PC-3 (cell line): Measurements from ENCODE around the gene TATDN3. TPM values are rescaled to one million over a fixed set of nuclear protein-coding genes. Genes with fewer than 3 reads are reported as not detected.
"Not testable (repeated sequence)": the region's sequence is repeated elsewhere in the genome, so short reads cannot be mapped to it uniquely, and the experiment has no call there.

Experiments
- ATAC-seq: fragments of 200-7000 bp; cut with Tn5 transposase; 2 replicates; pipeline ENCODE4 v1.9.1; 2020; ENCODE audit warnings: mild to moderate bottlenecking, moderate library complexity
- BruUV-seq: library from RNA; stranded (reverse); fragments of 400-500 nt; replicated peaks from 2 replicates; lab custom pipeline; 2021; lab: Mats Ljungman, UMichigan
- CTCF ChIA-PET: fragments of 300-600 bp; sonication (Branson Sonifier 250); formaldehyde crosslinking; loops from one replicate; lab custom pipeline; 2022; ENCODE audit warnings: antibody characterized with exemption; lab: Charles Lee
- POLR2A ChIA-PET: fragments of 300-600 bp; sonication (Branson Sonifier 250); formaldehyde crosslinking; loops from one replicate; lab custom pipeline; 2022; ENCODE audit warnings: antibody characterized with exemption; ENCODE audit not compliant: unreplicated experiment; lab: Charles Lee
- DNase-seq: peaks from one replicate; pipeline ENCODE4 v3.0.0-alpha.2; 2015
- H2AFZ ChIP-seq: fragments of 300-600 bp; sonication (generic); 2 replicates; pipeline ENCODE4 v1.6.0; 2016; ENCODE audit warnings: antibody characterized with exemption, low read length
- H3F3A ChIP-seq: fragments of 300-600 bp; sonication (generic); one replicate; pipeline ENCODE4 v1.6.0; 2017; ENCODE audit warnings: antibody characterized with exemption, low read length, control low read depth, mild to moderate bottlenecking; ENCODE audit not compliant: unreplicated experiment
- H3K27ac ChIP-seq: fragments of 300-600 bp; sonication (generic); 2 replicates; pipeline ENCODE4 v1.5.1; 2016; ENCODE audit warnings: mild to moderate bottlenecking, low read length
- H3K27me3 ChIP-seq: fragments of 300-600 bp; sonication (generic); 2 replicates; pipeline ENCODE4 v1.6.1; 2016; ENCODE audit warnings: low read length, mixed read lengths
- H3K36me3 ChIP-seq: fragments of 300-600 bp; sonication (generic); 2 replicates; pipeline ENCODE4 v1.6.1; 2016; ENCODE audit warnings: low read depth, mixed run types, low read length, mixed read lengths
- H3K4me1 ChIP-seq: fragments of 300-600 bp; sonication (generic); 2 replicates; pipeline ENCODE4 v1.5.1; 2016; ENCODE audit warnings: low read length; ENCODE audit not compliant: insufficient read depth
- H3K4me2 ChIP-seq: fragments of 300-600 bp; sonication (generic); 2 replicates; pipeline ENCODE4 v1.6.0; 2016; ENCODE audit warnings: low read length
- H3K4me3 ChIP-seq: fragments of 300-600 bp; sonication (generic); 2 replicates; pipeline ENCODE4 v1.5.1; 2016; ENCODE audit warnings: mild to moderate bottlenecking, low read length, mixed read lengths
- H3K79me2 ChIP-seq: fragments of 300-600 bp; sonication (generic); 2 replicates; pipeline ENCODE4 v1.6.1; 2017; ENCODE audit warnings: low read length, mixed read lengths
- H3K9ac ChIP-seq: fragments of 300-600 bp; sonication (generic); 2 replicates; pipeline ENCODE4 v1.6.0; 2016; ENCODE audit warnings: mild to moderate bottlenecking, low read length
- H3K9me2 ChIP-seq: fragments of 300-600 bp; sonication (generic); replicated peaks from 2 replicates; pipeline ENCODE4 v1.6.1; 2016; ENCODE audit warnings: mixed run types, low read length, mixed read lengths
- H3K9me3 ChIP-seq: fragments of 300-600 bp; sonication (generic); 2 replicates; pipeline ENCODE4 v1.6.1; 2016; ENCODE audit warnings: low read length, mixed read lengths
- H4K20me1 ChIP-seq: fragments of 300-600 bp; sonication (generic); 2 replicates; pipeline ENCODE4 v1.6.1; 2016; ENCODE audit warnings: low read length, mixed read lengths
- EZH2 ChIP-seq: fragments of 300-600 bp; sonication (generic); IDR thresholded peaks from one replicate; pipeline ENCODE4 v1.6.1; 2017; ENCODE audit warnings: antibody characterized with exemption, mild to moderate bottlenecking, low read length; ENCODE audit not compliant: unreplicated experiment
- EZH2phosphoT487 ChIP-seq: fragments of 300-600 bp; sonication (generic); IDR thresholded peaks from 2 replicates; pipeline ENCODE4 v1.6.1; 2018; ENCODE audit warnings: mild to moderate bottlenecking, antibody characterized with exemption, low read length, borderline replicate concordance
- intact Hi-C: fragments of 100-400 bp; cut with micrococcal nuclease; formaldehyde crosslinking; loops from 2 replicates; pipeline ENCODE4 v1.9.0; 2023
- total RNA-seq: library from RNA; depleted of rRNA; stranded (reverse); fragments of >200 nt; gene quantifications from 2 replicates; pipeline ENCODE4 v1.2.3, GENCODE V29; 2014
- TF ChIP-seq, protein P1 (sequence below): fragments of 300-600 bp; sonication (generic); conservative IDR thresholded peaks from 2 replicates; pipeline ENCODE4 v1.5.1; 2017; ENCODE audit warnings: antibody characterized with exemption, low read depth, mild to moderate bottlenecking, low read length

Gene TATDN3
- total RNA-seq, 1 experiment from 2014 or later, result 12.7 TPM

DNA sequence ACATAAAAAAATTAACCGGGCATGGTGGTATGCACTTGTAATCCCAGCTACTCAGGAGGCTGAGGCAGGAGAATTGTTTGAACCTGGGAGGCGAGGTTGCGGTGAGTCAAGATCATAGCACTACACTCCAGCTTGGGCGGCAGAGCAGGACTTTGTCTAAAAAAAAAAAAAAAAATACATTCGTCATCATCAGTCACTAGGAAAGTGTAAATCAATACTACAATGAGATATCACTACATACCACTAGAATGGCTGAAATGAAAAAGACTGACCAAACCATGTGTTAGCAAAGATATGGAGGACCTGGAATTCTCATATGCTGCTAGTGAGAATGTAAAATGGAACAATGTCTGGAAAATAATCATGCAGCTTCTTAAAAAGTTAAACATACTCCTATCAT, 46.5 kb downstream of the TATDN3 start:
- intact Hi-C loops, result no loop called here
- Histone ChIP-seq H3K27me3 (no peaks in the 10 kb centered on the region), H3F3A (no peaks in the 10 kb centered on the region), H2AFZ (no peak overlapping the region), H3K4me2 (no peak overlapping the region), H3K4me3 (no peak overlapping the region), H3K79me2 (no peaks in the 10 kb centered on the region), H3K36me3 (no peaks in the 10 kb centered on the region), H3K9me2 (no peaks in the 10 kb centered on the region), H3K9me3 (no peaks in the 10 kb centered on the region), H3K9ac (no peak overlapping the region), H3K4me1 (no peaks in the 10 kb centered on the region), H3K27ac (no peak overlapping the region), H4K20me1 (no peaks in the 10 kb centered on the region)
- BruUV-seq, result no TSS peak
- ChIA-PET CTCF (interaction anchor here (0.6 kb wide), 1 partner anchor 23 kb away, joined by 4 read pairs; no protein-coding TSS in a partner anchor), POLR2A (no interaction called here)
- TF ChIP-seq, protein P1, sequence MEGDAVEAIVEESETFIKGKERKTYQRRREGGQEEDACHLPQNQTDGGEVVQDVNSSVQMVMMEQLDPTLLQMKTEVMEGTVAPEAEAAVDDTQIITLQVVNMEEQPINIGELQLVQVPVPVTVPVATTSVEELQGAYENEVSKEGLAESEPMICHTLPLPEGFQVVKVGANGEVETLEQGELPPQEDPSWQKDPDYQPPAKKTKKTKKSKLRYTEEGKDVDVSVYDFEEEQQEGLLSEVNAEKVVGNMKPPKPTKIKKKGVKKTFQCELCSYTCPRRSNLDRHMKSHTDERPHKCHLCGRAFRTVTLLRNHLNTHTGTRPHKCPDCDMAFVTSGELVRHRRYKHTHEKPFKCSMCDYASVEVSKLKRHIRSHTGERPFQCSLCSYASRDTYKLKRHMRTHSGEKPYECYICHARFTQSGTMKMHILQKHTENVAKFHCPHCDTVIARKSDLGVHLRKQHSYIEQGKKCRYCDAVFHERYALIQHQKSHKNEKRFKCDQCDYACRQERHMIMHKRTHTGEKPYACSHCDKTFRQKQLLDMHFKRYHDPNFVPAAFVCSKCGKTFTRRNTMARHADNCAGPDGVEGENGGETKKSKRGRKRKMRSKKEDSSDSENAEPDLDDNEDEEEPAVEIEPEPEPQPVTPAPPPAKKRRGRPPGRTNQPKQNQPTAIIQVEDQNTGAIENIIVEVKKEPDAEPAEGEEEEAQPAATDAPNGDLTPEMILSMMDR, result no peak
- TF ChIP-seq EZH2phosphoT487 (no peak), EZH2 (no peak)
- ATAC-seq (no peak), DNase-seq (no peak)

DNA sequence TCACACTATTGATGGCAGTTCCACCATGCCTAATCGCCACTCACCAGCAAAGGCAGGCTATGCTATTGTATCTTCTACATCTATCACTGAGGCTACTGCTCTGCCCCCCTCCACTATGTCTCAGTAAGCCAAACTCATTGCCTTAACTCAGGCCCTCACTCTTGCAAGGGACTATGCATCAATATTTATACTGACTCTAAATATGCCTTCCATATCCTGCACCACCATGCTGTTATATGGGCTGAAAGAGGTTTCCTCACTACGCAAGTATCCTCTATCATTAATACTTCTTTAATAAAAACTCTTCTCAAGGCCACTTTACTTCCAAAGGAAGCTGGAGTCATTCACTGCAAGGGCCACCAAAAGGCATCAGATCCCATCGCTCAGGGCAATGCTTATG, 52.8 kb downstream of the TATDN3 start:
- H3K9ac ChIP-seq, DNase-seq, POLR2A ChIA-PET, H3K9me2 ChIP-seq, H3K4me2 ChIP-seq, H3K9me3 ChIP-seq, H3K4me3 ChIP-seq, BruUV-seq, H3K4me1 ChIP-seq, H3K79me2 ChIP-seq, H3K36me3 ChIP-seq, H3K27me3 ChIP-seq, H2AFZ ChIP-seq, H3F3A ChIP-seq, ATAC-seq, CTCF ChIA-PET, intact Hi-C loops, H3K27ac ChIP-seq, H4K20me1 ChIP-seq: not testable (repeated sequence)

DNA sequence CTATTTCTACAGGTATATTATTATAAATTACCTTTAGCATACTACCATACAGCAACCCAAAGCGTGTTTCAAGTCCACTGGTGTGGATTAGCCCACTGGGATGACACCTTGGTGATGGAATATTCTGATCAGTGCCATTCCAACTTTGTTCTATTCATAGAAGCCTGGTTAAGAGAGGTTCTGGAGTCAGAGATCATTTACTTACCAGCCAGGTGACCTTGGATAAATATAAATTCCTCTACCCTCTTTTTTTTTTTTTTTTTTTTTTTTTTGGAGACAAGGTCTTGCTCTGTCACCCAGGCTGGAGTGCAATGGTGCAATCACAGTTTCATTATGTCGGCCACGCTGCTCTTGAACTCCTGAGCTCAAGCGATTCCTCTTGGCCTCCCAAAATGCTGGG, 55.9 kb downstream of the TATDN3 start, which contains the start of gene SPATA45:
TSS of gene SPATA45 (minus strand) at position 101 of the 400 bp plus-strand sequence. CDS start 11,500 bp downstream, outside the sequence.
- POLR2A ChIA-PET, result interaction anchor here (0.6 kb wide), 2 partner anchors 10 to 169 kb away, joined by 4 to 11 read pairs; partner anchors contain the start of gene FLVCR1
- TF ChIP-seq, protein P1, result no peak
- TF ChIP-seq EZH2 (no peak), EZH2phosphoT487 (no peak)
- CTCF ChIA-PET, result no interaction called here

More for the DNA sequence above, 55.9 kb downstream of the TATDN3 start, which contains the start of gene SPATA45:
- H3K27me3 ChIP-seq, result no peaks in the 10 kb centered on the region
- no peak within 1 kb of the TSS for H3K4me2 ChIP-seq
- no peaks in the 10 kb centered on the region for H3K9me3 ChIP-seq
- intact Hi-C loops, result no loop called here
- ATAC-seq (no peak), DNase-seq (no peak)
- H4K20me1 ChIP-seq, result no peaks in the 10 kb centered on the region
- no peak within 1 kb of the TSS for H3K9ac ChIP-seq
- no peak within 1 kb of the TSS for H3K27ac ChIP-seq
- no peaks in the 10 kb centered on the region for H3K4me1 ChIP-seq
- no peaks in the 10 kb centered on the region for H3F3A ChIP-seq
- H3K4me3 ChIP-seq, result no peak within 1 kb of the TSS
- BruUV-seq, result no TSS peak
- no peaks in the 10 kb centered on the region for H3K79me2 ChIP-seq
- no peaks in the 10 kb centered on the region for H3K9me2 ChIP-seq
- H2AFZ ChIP-seq, result no peak within 1 kb of the TSS
- H3K36me3 ChIP-seq, result no peaks in the 10 kb centered on the region; the same call in 1 of the 2 replicates
